Spleen (tissue), 3 donors: Measurements from ENCODE around the gene CACNA1C.

ENCODE experiments used
- POLR2A ChIP-seq, 3 donors: fragments of 450-650 bp; IDR thresholded peaks; one replicate each; pipeline ENCODE4 v1.5.1; 2017; ENCODE audit warnings: antibody characterized with exemption in 3 of 3, mild to moderate bottlenecking in 1 of 3
- POLR2AphosphoS5 ChIP-seq, 3 donors: sonication (generic); formaldehyde crosslinking; IDR thresholded peaks; one replicate each; pipeline ENCODE4 v1.5.1; 2017; ENCODE audit warnings: antibody characterized with exemption in 3 of 3

DNA sequence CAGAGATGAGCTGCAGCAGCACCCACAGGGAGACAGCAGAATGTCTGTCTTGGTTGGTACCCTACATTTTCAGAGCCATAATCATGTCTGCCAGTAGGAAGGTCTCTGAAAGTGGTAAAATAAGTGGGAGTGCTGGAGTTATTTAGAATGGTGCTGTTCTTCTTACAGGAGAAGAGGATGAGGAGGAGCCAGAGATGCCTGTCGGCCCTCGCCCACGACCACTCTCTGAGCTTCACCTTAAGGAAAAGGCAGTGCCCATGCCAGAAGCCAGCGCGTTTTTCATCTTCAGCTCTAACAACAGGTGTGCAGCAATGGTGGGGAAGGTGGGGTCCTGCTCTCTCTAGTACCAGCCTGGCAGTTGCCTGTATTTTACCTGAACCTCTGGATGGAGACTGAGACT is 540.3 kb downstream of the CACNA1C start:
- no peak for TF ChIP-seq POLR2A (IDR thresholded peaks at IDR 0.05)
- TF ChIP-seq POLR2AphosphoS5 (IDR thresholded peaks at IDR 0.05), result no peak
